ENCODE measurements around the gene DCXR.

DCXR gene

GRCh38 chr17:81987161-81987770 is 50.2 kb downstream of the DCXR start:
- no peak for DNase-seq
- Mint-ChIP-seq H3K36me3 (ENCODE audit: low read depth) (peaks cover 34% of the 10 kb centered on the region), H3K27ac (no peak overlapping the region), H3K27me3 (ENCODE audit: low read depth, poor library complexity) (no peaks in the 10 kb centered on the region), H3K4me3 (no peak overlapping the region), H3K4me1 (peaks cover 38% of the 10 kb centered on the region), H3K9me3 (peaks cover 3% of the 10 kb centered on the region)
- TF ChIP-seq CTCF (IDR thresholded peaks at IDR 0.05): no peak

GRCh38 chr17:81986606-81987005 is 50.9 kb downstream of the DCXR start:
- Mint-ChIP-seq H3K4me3 (no peak overlapping the region), H3K27ac (no peak overlapping the region), H3K9me3 (peaks cover 3% of the 10 kb centered on the region), H3K36me3 (ENCODE audit: low read depth) (peaks cover 34% of the 10 kb centered on the region), H3K4me1 (peaks cover 34% of the 10 kb centered on the region), H3K27me3 (ENCODE audit: low read depth, poor library complexity) (no peaks in the 10 kb centered on the region)
- no peak for DNase-seq
- no peak for TF ChIP-seq CTCF (IDR thresholded peaks at IDR 0.05)

Data from nephron progenitor cell (in vitro differentiated cells).